ENCODE data around the gene GAD1. TPM values are rescaled to one million over a fixed set of nuclear protein-coding genes. Genes with fewer than 3 reads are reported as not detected.
A peak's percentile ranks its signal among the peaks of the same experiment; 100 is the strongest.

GAD1 gene
- total and polyA plus RNA-seq, 2 of the 4 experiments (the other 2 are of a cell fraction), result not detected

- no peak overlapping the region for H3K4me3 ChIP-seq (ENCODE audit: insufficient read depth, low read depth, low read length)
- H3K27me3 ChIP-seq (ENCODE audit: control insufficient read depth, insufficient read depth, low read length), result peaks cover 57% of the 10 kb centered on the region
- no peaks in the 10 kb centered on the region for H3K79me1 ChIP-seq (ENCODE audit: low read depth in 1 of 2, low read length in 2 of 2)
- BruUV-seq (replicated peaks), result no TSS peak
- no peaks in the 10 kb centered on the region for H3K9me3 ChIP-seq (ENCODE audit: control insufficient read depth, insufficient read depth, low read length)
- no peak overlapping the region for H3K18ac ChIP-seq (ENCODE audit: low read depth, low read length)
- no peak overlapping the region for H4K91ac ChIP-seq (ENCODE audit: insufficient read depth, low read depth, low read length)
- H3K9ac ChIP-seq (ENCODE audit: low read depth, low read length), result no peak overlapping the region
- 0% methylated on average over 1 of the region's 41 CpGs; no CpG with 5 or more reads in 1 of the 2 experiments for WGBS, 2 experiments (ENCODE audit: extremely low coverage in 2 of 2, insufficient read length in 1 of 2)
- in situ Hi-C loops (cut with MboI; ENCODE audit: low sequenced_read_pairs) (loop anchor here (10.0 to 25.0 kb wide), 4 partner anchors 409 to 1377 kb away; no protein-coding TSS in a partner anchor), intact Hi-C loops (cut with micrococcal nuclease) (loop anchor here (2.0 to 10.0 kb wide), 2 partner anchors 443 to 879 kb away; no protein-coding TSS in a partner anchor), dilution Hi-C loops (cut with HindIII; ENCODE audit: low sequenced_read_pairs, unreplicated experiment) (loop anchor here (25.0 kb wide), 1 partner anchor 402 kb away; no protein-coding TSS in a partner anchor)
- no peak overlapping the region for H3K27ac ChIP-seq (ENCODE audit: insufficient read depth, low read length)
- no peak overlapping the region for H3K4ac ChIP-seq (ENCODE audit: low read depth, low read length)
- H2BK5ac ChIP-seq (ENCODE audit: low read depth, low read length, poor library complexity, severe bottlenecking), result no peak overlapping the region
- no peak overlapping the region for H2BK20ac ChIP-seq (ENCODE audit: low read depth, low read length)
- H4K20me1 ChIP-seq (ENCODE audit: insufficient read depth, low read length), result no peaks in the 10 kb centered on the region
- H3K4me2 ChIP-seq (ENCODE audit: low read depth, low read length), result no peak overlapping the region
- H2BK120ac ChIP-seq (ENCODE audit: low read depth, low read length), result no peak overlapping the region
- no peak overlapping the region for H3K56ac ChIP-seq (ENCODE audit: extremely low read depth, insufficient read depth, low read length)
- H2AK5ac ChIP-seq (ENCODE audit: low read depth, low read length), result no peak overlapping the region
- H3K4me1 ChIP-seq (ENCODE audit: control insufficient read depth, insufficient read depth, low read length), result peaks cover 1% of the 10 kb centered on the region; the same call in 1 of the 2 replicates
- CTCF ChIA-PET, result interaction anchor here (0.8 to 2.8 kb wide), 5 partner anchors 11 to 489 kb away, joined by 3 to 11 read pairs (median 3); no protein-coding TSS in a partner anchor
- no peak overlapping the region for H2AFZ ChIP-seq (replicated peaks; ENCODE audit: low read length, poor library complexity)
- no peak overlapping the region for H3K23ac ChIP-seq (ENCODE audit: low read depth, low read length)
- peak; percentile 53 for ATAC-seq (ENCODE audit: low read depth)
- no peak overlapping the region for H4K5ac ChIP-seq (ENCODE audit: low read depth, low read length)
- H3K14ac ChIP-seq (replicated peaks; ENCODE audit: low read depth, low read length), result no peak overlapping the region
- no peaks in the 10 kb centered on the region for H3K36me3 ChIP-seq (ENCODE audit: control insufficient read depth, insufficient read depth, low read length)
- POLR2A ChIA-PET (ENCODE audit: unreplicated experiment), result no interaction called here
- no peak overlapping the region for H2AK9ac ChIP-seq (replicated peaks; ENCODE audit: low read depth, low read length, poor library complexity)
- H2BK15ac ChIP-seq (ENCODE audit: low read depth, low read length), result no peak overlapping the region
- H4K8ac ChIP-seq (ENCODE audit: low read depth in 2 of 2, low read length in 2 of 2), result no peak overlapping the region
- no peaks in the 10 kb centered on the region for H3K9me1 ChIP-seq (ENCODE audit: insufficient read depth, low read length)
- DNase-seq, result peak; percentile 44
- TF ChIP-seq POLR2A (IDR thresholded peaks at IDR 0.05; ENCODE audit: low read depth, low read length) (no peak), CEBPB (IDR thresholded peaks at IDR 0.05; ENCODE audit: low read depth, low read length) (no peak), ELK1 (IDR thresholded peaks at IDR 0.05; ENCODE audit: borderline replicate concordance, low read depth, low read length) (no peak), RCOR1 (IDR thresholded peaks at IDR 0.05; ENCODE audit: insufficient replicate concordance, low read length) (no peak), FOS (IDR thresholded peaks at IDR 0.05; ENCODE audit: low read depth, low read length) (no peak), CTCF (conservative IDR thresholded peaks at IDR 0.05; ENCODE audit: low read depth, low read length) (no peak), MXI1 (IDR thresholded peaks at IDR 0.05; ENCODE audit: borderline replicate concordance, low read depth, low read length) (no peak; the same call in 1 of the 2 replicates), MAFK (IDR thresholded peaks at IDR 0.05; ENCODE audit: low read depth, low read length) (no peak), BHLHE40 (IDR thresholded peaks at IDR 0.05; ENCODE audit: low read depth, low read length) (no peak), CHD1 (IDR thresholded peaks at IDR 0.05; ENCODE audit: low read depth, low read length) (no peak), USF2 (IDR thresholded peaks at IDR 0.05; ENCODE audit: low read depth, low read length) (no peak), NFE2L2 (IDR thresholded peaks at IDR 0.05; ENCODE audit: low read depth, low read length) (no peak), SMC3 (IDR thresholded peaks at IDR 0.05; ENCODE audit: low read depth, low read length) (no peak)
Measured at GRCh38 chr2:170813611-170814532, 2.8 kb upstream of the GAD1 start.

Measured in IMR-90 (cell line).